Naive thymus-derived CD8-positive, alpha-beta T cell (primary cell): Measurements from ENCODE around the gene COL23A1. TPM values are rescaled to one million over a fixed set of nuclear protein-coding genes. Genes with fewer than 3 reads are reported as not detected.

Experiments
- ATAC-seq, 2 donors: fragments of 150-1000 bp; cut with Tn5 transposase in 1 of 2; sonication (Bioruptor Pico), chemical (Tn5 transposase) in 1 of 2; 1 replicate in 1 of 2; 2 replicates in 1 of 2; pipeline ENCODE4 v1.10.0; 2021; ENCODE audit warnings: mild to moderate bottlenecking in 2 of 2, moderate library complexity in 2 of 2
- POLR2A ChIA-PET: fragments of 350-600 bp; sonication (Branson Sonifier 250); formaldehyde crosslinking; loops from one replicate; lab custom pipeline; 2021; ENCODE audit warnings: antibody characterized with exemption; lab: Charles Lee
- DNase-seq, 10 donors: peaks; one replicate each; pipeline versions ENCODE4 v3.0.0 to v3.0.0-alpha.2; 2020 to 2022
- H3K27ac Mint-ChIP-seq, 10 donors: one replicate each; pipeline ENCODE4 v1.8.0; 2020 to 2022; ENCODE audit warnings: mild to moderate bottlenecking in 10 of 10, mixed read lengths in 10 of 10, moderate library complexity in 4 of 10, inconsistent platforms in 1 of 10
- H3K27me3 Mint-ChIP-seq, 5 donors: one replicate each; pipeline ENCODE4 v1.8.0; 2021 to 2022; ENCODE audit warnings: mixed read lengths in 5 of 5
- H3K36me3 Mint-ChIP-seq, 3 donors: one replicate each; pipeline ENCODE4 v1.8.0; 2020 to 2022; ENCODE audit warnings: mixed read lengths in 3 of 3, mild to moderate bottlenecking in 2 of 3, inconsistent platforms in 1 of 3
- H3K4me1 Mint-ChIP-seq, 4 donors: one replicate each; pipeline ENCODE4 v1.8.0; 2021 to 2022; ENCODE audit warnings: mixed read lengths in 4 of 4
- H3K4me3 Mint-ChIP-seq, 10 donors: one replicate each; pipeline ENCODE4 v1.8.0; 2020 to 2022; ENCODE audit warnings: mild to moderate bottlenecking in 10 of 10, mixed read lengths in 10 of 10, moderate library complexity in 6 of 10, inconsistent platforms in 1 of 10
- H3K9me3 Mint-ChIP-seq, 9 donors: one replicate each; pipeline ENCODE4 v1.8.0; 2020 to 2022; ENCODE audit warnings: mixed read lengths in 9 of 9, mild to moderate bottlenecking in 3 of 9, inconsistent platforms in 1 of 9, moderate library complexity in 1 of 9
- polyA plus RNA-seq, 3 donors: library from polyadenylated mRNA; unstranded; fragments of 300-500 nt; fragmentation: Illumina TruSeq; gene quantifications; one replicate each; pipeline ENCODE4 v1.2.3, GENCODE V29; 2021
- total RNA-seq, 8 experiments: library from RNA in 2 of 8; stranded (reverse) in 2 of 8; gene quantifications; one replicate each; pipeline ENCODE4 v1.2.3 and lab custom pipeline; 2021 to 2026

COL23A1 gene
- total and polyA plus RNA-seq, 5 experiments from 2014 or later = 0.10 to 0.51 (median 0.16) TPM; not detected in 2

DNA sequence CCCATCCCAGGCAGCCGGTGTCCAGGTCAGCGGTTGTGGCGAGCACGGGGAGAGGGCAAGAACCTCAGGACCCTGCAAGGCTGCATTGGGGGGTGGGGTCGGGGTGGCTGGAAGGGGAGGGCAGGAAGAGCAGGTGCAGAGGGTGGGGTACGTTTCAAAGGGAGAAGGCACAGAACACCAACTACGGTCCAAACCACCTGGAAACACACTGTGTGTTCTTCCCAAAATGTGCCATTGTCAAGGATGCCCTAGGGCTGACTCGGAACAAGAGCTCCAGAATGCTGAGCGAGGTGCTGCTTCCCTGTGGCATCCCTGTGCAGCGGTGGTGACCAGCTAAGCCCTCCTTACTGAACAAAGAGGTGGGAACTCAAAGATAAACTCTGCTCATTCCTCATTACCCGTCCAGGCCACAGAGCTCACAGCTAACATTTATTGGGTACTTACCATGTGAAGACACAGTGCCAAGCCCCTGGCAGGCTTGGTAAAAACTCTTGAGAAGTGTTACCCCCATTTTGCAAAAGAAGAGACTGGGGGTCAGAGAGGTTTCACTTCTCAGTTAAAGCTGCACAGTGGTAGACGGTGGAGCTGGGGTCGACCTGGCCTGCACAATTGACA is 153.8 kb downstream of the COL23A1 start:
- no peak overlapping the region for H3K27ac Mint-ChIP-seq
- POLR2A ChIA-PET = no interaction called here
- no peak for ATAC-seq
- DNase-seq = no peak
- H3K9me3 Mint-ChIP-seq = peaks cover 0 to under 1% (median 0%) of the 10 kb centered on the region in 9 donors
- peaks cover 0 to 2% (median 0%) of the 10 kb centered on the region in 4 donors for H3K4me1 Mint-ChIP-seq
- peaks cover 0 to 6% (median 0%) of the 10 kb centered on the region in 5 donors for H3K27me3 Mint-ChIP-seq
- H3K4me3 Mint-ChIP-seq = no peak overlapping the region
- H3K36me3 Mint-ChIP-seq = peaks cover 0 to 2% (median 0%) of the 10 kb centered on the region in 3 donors

- no peak for ATAC-seq
- H3K27ac Mint-ChIP-seq = no peak overlapping the region
- POLR2A ChIA-PET = no interaction called here
Measured at GRCh38 chr5:178435321-178436238, 154.6 kb downstream of the COL23A1 start.

GRCh38 chr5:178434851-178435250 is 155.3 kb downstream of the COL23A1 start:
- POLR2A ChIA-PET = no interaction called here
- Mint-ChIP-seq H3K4me3 (no peak overlapping the region), H3K4me1 (peaks cover 0 to 2% (median 0%) of the 10 kb centered on the region in 4 donors), H3K9me3 (peaks cover 0 to 3% (median 0%) of the 10 kb centered on the region in 9 donors), H3K27ac (no peak overlapping the region), H3K36me3 (peaks cover 0 to 5% (median 0%) of the 10 kb centered on the region in 3 donors), H3K27me3 (peaks cover 0 to 6% (median 2%) of the 10 kb centered on the region in 5 donors)
- ATAC-seq (no peak), DNase-seq (no peak)

More at GRCh38 chr5:178435321-178436238, 154.6 kb downstream of the COL23A1 start:
- DNase-seq = no peak
- Mint-ChIP-seq H3K27me3 (peaks cover 0 to 6% (median 2%) of the 10 kb centered on the region in 5 donors), H3K36me3 (peaks cover 0 to 5% (median 0%) of the 10 kb centered on the region in 3 donors), H3K4me1 (peaks cover 0 to 2% (median 0%) of the 10 kb centered on the region in 4 donors), H3K4me3 (no peak overlapping the region), H3K9me3 (peaks cover 0 to 3% (median 0%) of the 10 kb centered on the region in 9 donors)

DNA sequence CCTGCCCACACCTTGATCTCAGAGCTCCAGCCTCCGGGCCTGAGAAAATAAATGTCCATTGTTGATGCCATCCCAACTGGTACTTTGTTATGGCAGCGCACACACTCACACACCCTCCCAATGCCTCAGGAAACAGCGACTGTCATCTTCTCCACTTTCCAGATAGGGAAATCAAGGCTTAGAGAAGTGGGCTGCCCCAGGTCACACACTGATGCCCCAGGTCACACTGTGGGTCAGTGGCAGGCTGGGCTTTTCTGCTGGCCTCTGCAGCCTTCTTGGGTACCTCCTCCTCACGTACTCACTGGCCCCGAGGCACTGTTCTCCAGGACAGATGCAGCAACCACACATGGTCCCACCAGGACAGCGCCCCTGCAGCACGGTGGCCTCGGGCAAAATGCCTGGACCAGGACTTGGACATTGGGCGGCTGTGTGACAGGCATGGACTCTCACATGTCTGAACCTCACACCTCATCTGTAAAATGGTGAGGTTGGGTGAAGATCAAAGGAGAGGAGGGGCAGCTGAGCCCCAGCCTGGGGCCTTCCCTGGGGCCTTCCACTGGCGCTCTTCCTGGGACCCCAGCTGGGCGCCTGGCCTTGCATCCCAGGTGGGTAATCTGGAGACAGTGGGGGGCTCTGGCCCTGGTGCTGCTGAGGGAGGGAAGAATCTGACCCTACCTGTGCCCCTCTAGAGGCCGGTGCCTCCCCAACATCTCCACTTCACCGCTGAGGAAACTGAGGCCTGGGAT is 156.0 kb downstream of the COL23A1 start:
- Mint-ChIP-seq H3K27me3 (peaks cover 0 to 6% (median 2%) of the 10 kb centered on the region in 5 donors), H3K4me3 (no peak overlapping the region), H3K36me3 (peaks cover 0 to 5% (median 0%) of the 10 kb centered on the region in 3 donors), H3K27ac (no peak overlapping the region), H3K9me3 (peaks cover 0 to 3% (median 0%) of the 10 kb centered on the region in 9 donors), H3K4me1 (peaks cover 0 to 2% (median 0%) of the 10 kb centered on the region in 4 donors)
- DNase-seq = no peak
- no peak for ATAC-seq
- POLR2A ChIA-PET = no interaction called here

GRCh38 chr5:178433273-178433775 is 156.9 kb downstream of the COL23A1 start:
- no peak overlapping the region for H3K27ac Mint-ChIP-seq
- peaks cover 0 to 5% (median 0%) of the 10 kb centered on the region in 3 donors for H3K36me3 Mint-ChIP-seq
- H3K9me3 Mint-ChIP-seq = peaks cover 0 to 3% (median 0%) of the 10 kb centered on the region in 9 donors
- ATAC-seq (no peak), DNase-seq (no peak)
- POLR2A ChIA-PET = no interaction called here
- peaks cover 0 to 6% (median 2%) of the 10 kb centered on the region in 5 donors for H3K27me3 Mint-ChIP-seq
- no peak overlapping the region for H3K4me3 Mint-ChIP-seq
- peaks cover 0 to 2% (median 0%) of the 10 kb centered on the region in 4 donors for H3K4me1 Mint-ChIP-seq

- H3K4me3 Mint-ChIP-seq = no peak overlapping the region
- H3K36me3 Mint-ChIP-seq = peaks cover 0 to 5% (median 0%) of the 10 kb centered on the region in 3 donors
- no peak overlapping the region for H3K27ac Mint-ChIP-seq
- ATAC-seq = no peak
- peaks cover 0 to 2% (median 0%) of the 10 kb centered on the region in 4 donors for H3K4me1 Mint-ChIP-seq
- DNase-seq = peak in 1 of 10 donors; percentile 5
- peaks cover 0 to 6% (median 2%) of the 10 kb centered on the region in 5 donors for H3K27me3 Mint-ChIP-seq
- POLR2A ChIA-PET = no interaction called here
- peaks cover 0 to 3% (median 0%) of the 10 kb centered on the region in 9 donors for H3K9me3 Mint-ChIP-seq
Measured at GRCh38 chr5:178432421-178433272, 157.5 kb downstream of the COL23A1 start.

- H3K36me3 Mint-ChIP-seq = peaks cover 0 to 5% (median 0%) of the 10 kb centered on the region in 3 donors
- DNase-seq (no peak), ATAC-seq (no peak)
- no peak overlapping the region for H3K27ac Mint-ChIP-seq
- H3K4me3 Mint-ChIP-seq = no peak overlapping the region
- H3K27me3 Mint-ChIP-seq = peaks cover 0 to 6% (median 2%) of the 10 kb centered on the region in 5 donors
- POLR2A ChIA-PET = no interaction called here
- peaks cover 0 to 2% (median 0%) of the 10 kb centered on the region in 4 donors for H3K4me1 Mint-ChIP-seq
- H3K9me3 Mint-ChIP-seq = peaks cover 0 to 3% (median 0%) of the 10 kb centered on the region in 9 donors
Measured at GRCh38 chr5:178431782-178432165, 158.4 kb downstream of the COL23A1 start.

GRCh38 chr5:178431063-178431781 is 159.0 kb downstream of the COL23A1 start:
- Mint-ChIP-seq H3K9me3 (peaks cover 0 to 3% (median 0%) of the 10 kb centered on the region in 9 donors), H3K36me3 (peaks cover 0 to 5% (median 0%) of the 10 kb centered on the region in 3 donors), H3K27me3 (peaks cover 0 to 6% (median 2%) of the 10 kb centered on the region in 5 donors), H3K4me1 (peaks cover 0 to 2% (median 0%) of the 10 kb centered on the region in 4 donors), H3K27ac (no peak overlapping the region), H3K4me3 (no peak overlapping the region)
- POLR2A ChIA-PET = no interaction called here
- ATAC-seq = no peak
- DNase-seq = peak in 1 of 10 donors; percentile 5

- Mint-ChIP-seq H3K4me3 (no peak overlapping the region), H3K27me3 (peaks cover 0 to 3% (median 0%) of the 10 kb centered on the region in 5 donors), H3K27ac (no peak overlapping the region), H3K9me3 (peaks cover 0 to 3% (median 0%) of the 10 kb centered on the region in 9 donors), H3K4me1 (peaks cover 0 to 2% (median 0%) of the 10 kb centered on the region in 4 donors), H3K36me3 (peaks cover 0 to 5% (median 0%) of the 10 kb centered on the region in 3 donors)
- no peak for DNase-seq
- POLR2A ChIA-PET = no interaction called here
- no peak for ATAC-seq
Measured at GRCh38 chr5:178430186-178431062, 159.8 kb downstream of the COL23A1 start.

DNA sequence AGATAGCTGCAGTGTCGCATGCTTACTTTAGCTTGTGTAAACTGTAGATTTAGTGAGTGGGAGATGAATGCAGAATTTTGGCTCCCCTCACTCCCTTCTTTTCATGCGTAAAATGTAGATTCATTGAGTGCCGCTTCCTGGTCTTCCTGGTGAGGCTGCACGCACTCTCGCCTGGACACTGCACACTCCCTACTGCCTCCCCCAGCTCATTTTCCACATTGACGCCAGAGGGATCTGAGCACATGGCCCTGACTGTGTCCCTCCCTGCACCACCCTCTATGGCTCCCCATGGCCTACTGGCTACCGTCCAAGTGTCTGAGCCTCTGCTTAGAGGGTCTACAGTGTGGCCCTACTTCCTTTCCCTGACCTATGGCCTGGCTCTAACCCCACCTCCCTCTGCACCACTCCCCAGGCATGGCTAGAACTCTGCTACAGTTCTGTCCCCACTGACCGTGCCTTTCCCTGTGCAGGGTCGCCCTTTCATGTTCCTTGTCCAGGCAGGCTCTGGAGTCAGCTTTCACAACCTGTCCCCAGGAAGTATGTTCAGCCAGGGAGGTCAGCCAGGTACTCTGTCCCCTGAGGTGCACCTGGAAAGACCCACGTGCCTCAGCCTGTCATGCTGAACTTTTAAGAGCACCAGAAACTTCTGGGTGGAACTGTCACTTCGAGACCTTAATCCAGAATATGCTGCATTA is 160.6 kb downstream of the COL23A1 start:
- H3K27ac Mint-ChIP-seq = no peak overlapping the region
- DNase-seq (no peak), ATAC-seq (no peak)
- peaks cover 0 to 5% (median 0%) of the 10 kb centered on the region in 3 donors for H3K36me3 Mint-ChIP-seq
- peaks cover 0 to 4% (median 0%) of the 10 kb centered on the region in 4 donors for H3K4me1 Mint-ChIP-seq
- H3K4me3 Mint-ChIP-seq = no peak overlapping the region
- POLR2A ChIA-PET = no interaction called here
- H3K27me3 Mint-ChIP-seq = peaks cover 0 to 3% (median 0%) of the 10 kb centered on the region in 5 donors
- peaks cover 0 to 3% (median 0%) of the 10 kb centered on the region in 9 donors for H3K9me3 Mint-ChIP-seq
